ENCODE results near the gene PTCH1.

The PTCH1 gene

GRCh38 chr9:95516734-95517558, at the start of gene PTCH1:
Gene PTCH1 (minus strand): TSS chr9:95516971.
- DNase-seq: no peak

GRCh38 chr9:95565982-95566381, 49.2 kb upstream of the PTCH1 start:
- no peak for DNase-seq

GRCh38 chr9:95561913-95562312, 45.1 kb upstream of the PTCH1 start:
- no peak for DNase-seq

DNA sequence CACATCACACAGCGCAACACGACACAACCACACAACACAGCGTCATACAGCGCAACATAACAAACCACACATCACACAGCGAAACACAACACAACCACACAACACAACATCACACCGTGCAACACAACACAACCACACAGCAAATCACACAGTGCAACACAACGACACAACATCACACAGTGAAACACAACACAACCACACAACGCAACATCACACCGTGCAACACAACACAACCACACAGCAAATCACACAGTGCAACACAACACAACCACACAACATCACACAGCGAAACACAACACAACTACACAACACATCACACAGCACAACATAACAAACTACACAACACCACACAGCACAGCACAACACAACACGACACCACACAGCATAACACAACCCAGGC, 40.4 kb upstream of the PTCH1 start:
- DNase-seq: no peak

DNA sequence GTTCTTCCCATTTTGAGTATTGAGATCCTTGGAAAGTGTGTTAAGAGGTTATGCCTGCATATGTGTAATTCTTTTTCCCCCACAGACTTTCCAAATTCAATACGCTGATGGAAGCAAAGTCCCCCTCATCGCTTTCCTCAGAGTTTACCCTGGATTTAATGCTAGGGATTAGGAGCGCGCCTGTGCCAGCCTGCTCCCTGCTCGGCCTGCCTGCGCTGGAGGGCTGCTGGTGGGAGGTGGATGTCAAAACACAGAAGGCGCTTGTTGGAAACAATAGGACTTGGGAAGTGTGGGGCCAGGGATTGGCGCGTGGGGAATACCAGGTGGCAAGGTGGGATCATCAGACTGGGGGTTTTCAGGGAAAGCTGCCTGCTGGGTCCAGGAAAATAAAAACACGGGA, 39.8 kb upstream of the PTCH1 start:
- DNase-seq: no peak

DNA sequence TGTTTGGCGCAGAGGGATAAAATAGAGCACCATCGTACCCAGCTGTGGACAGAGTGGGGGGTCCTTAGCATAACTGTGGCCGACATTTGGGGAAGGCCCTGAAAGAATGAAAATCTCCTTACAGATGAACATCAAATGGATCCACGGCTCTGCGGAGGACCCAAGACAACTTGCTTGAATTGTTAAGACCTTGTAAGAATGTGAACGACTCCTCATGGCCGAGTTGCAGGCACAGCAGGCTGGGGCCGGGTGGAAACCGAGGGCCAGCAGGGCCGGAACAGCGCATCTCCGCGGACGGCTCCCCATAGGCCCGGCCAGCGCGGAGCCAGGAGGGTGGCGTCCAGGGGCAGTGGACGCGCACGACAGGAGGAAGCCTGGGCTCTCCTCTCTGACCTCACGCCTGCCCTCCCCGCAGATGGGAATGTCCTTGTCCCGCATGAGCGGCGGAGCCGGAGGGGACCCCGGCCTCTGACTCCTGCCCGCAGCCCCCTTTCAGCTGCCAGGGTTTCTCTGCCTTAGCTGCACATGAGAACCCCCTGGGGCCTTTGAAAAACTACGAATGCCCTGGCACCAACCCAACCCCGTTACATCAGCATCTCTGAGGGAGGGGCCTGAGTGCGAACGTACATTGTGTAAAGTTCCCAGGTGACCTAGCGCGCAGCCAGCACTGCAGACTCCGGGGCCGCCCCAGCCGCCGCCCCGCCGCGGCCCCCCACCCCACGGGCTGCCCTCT, 36.2 kb upstream of the PTCH1 start:
- DNase-seq: no peak

GRCh38 chr9:95552255-95552654, 35.5 kb upstream of the PTCH1 start:
- DNase-seq: no peak

DNA sequence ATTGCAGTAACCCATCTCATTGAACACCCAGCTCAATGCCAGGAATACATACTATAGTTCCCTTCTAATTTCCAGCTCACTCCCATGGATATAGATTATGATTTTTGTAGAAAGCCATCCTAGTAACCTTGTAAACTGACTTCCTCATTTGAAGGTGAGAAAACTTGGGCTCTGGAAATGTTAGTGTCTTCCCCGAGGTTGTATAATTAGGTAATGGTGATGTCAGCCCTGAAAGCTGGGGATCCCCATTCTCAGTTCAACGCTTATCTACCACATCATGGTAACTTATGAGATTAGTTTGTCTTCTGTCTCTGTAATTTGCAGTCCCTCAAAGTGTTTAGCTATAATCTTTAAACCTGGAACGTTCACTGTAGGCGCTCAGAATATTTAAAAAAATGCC, 34.6 kb upstream of the PTCH1 start:
- no peak for DNase-seq

GRCh38 chr9:95545831-95546567, 29.2 kb upstream of the PTCH1 start:
- DNase-seq: no peak

GRCh38 chr9:95533996-95534680, 17.4 kb upstream of the PTCH1 start:
- no peak for DNase-seq

- DNase-seq: no peak
These were observed 13.1 kb upstream of the PTCH1 start for GRCh38 chr9:95529910-95530309.

- DNase-seq: no peak
These were observed 12.2 kb upstream of the PTCH1 start for GRCh38 chr9:95528908-95529502.

GRCh38 chr9:95522871-95523370, 6.2 kb upstream of the PTCH1 start:
- DNase-seq: no peak

- DNase-seq: no peak
These were observed 4.9 kb upstream of the PTCH1 start for GRCh38 chr9:95521699-95522098.

- no peak for DNase-seq
These were observed 1.0 kb upstream of the PTCH1 start for GRCh38 chr9:95517559-95518425.

DNA sequence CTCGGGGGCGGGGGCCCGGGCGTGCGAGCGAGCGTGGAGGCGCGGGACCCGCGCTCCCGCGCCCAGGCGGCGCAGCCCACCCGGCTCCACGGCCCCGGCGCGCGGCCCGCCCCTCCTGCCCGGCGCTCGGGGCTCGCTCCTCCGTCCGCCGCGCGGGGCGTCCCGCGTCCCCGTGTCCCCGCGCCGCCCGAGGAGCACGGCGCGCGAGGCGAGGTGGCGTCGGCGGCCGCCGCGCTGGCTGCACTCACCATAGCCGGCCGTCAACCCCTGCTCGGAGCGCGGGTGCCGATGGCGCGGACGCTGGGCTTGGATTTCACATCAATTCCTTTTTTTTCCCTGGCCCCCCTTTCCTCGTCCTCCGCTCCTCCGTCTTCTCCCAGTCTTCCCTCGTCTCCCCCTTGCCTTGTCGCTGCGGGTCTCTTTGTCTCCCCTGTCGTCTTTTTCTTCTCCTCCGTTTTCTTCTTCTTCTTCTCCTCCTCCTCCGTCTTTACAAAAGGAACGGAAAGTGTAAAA, 494 bp downstream of the PTCH1 start:
- no peak for DNase-seq

DNA sequence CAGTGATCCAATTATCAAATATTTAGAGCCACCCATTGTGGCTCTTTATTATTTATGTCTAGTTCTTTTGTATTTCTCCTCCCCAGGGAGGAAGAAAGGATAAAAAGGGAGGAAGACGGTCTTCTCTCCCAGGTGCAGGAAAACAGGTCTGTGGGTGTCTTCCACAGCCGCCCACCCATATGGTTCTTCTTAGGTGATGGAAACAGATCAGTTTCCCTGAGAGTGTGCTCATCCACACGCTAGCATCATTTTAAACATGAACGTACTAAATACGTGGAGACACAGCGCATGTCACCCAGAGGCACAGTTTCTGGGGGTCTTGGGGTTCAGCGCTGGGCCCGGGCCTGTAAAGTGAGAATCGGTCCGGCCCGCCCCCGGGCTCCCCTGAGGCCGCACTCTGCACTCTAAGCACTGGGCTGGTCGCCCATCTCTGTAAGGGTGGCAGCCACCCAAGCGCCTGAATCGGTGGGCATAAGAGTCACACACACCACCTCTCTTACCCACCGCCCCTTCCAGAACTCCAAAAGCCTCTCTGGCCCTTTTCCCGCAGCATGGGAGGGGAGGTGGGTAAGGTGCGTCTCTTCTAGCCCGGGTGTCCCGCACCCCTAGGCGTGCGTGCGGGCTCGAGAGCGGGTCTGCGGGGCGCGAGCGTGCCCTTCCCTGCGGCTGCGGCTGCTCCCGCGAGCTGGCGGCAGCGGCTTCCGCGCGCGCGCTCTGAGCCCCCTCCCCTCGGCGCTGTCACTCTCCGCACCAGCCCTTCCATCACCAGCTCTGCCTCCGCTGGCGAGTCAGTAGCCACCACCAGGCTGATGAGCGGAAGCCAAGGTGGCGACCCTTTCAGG, 1.3 kb downstream of the PTCH1 start:
- DNase-seq: peak; percentile 7

DNA sequence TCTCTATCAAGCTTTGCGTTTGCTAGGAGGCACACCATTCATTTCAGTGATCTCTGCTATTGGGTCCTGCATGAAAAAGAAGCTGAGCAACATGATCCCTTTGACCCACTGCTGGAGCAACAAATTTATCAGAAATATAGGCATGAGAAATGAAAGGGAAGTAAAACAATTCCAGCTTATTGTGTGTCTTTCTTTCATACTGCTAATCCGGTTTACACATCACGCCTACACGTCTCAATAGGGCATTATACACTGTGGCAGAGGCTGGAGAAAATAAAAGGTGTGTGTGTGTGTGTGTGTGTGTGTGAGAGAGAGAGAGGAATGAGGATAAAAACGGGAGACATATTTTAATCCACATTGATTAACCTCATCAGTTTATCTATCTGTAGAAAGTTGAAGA, 2.4 kb downstream of the PTCH1 start:
- DNase-seq: no peak

GRCh38 chr9:95513711-95514110, 3.1 kb downstream of the PTCH1 start:
- DNase-seq: no peak

- no peak for DNase-seq
These were observed 4.1 kb downstream of the PTCH1 start for GRCh38 chr9:95512709-95513095.
